ENCODE results near the gene CPNE1. TPM values are rescaled to one million over a fixed set of nuclear protein-coding genes. Genes with fewer than 3 reads are reported as not detected.

CPNE1 gene
- total RNA-seq, 2 experiments from 2014 or later, result 308 to 324 TPM

DNA sequence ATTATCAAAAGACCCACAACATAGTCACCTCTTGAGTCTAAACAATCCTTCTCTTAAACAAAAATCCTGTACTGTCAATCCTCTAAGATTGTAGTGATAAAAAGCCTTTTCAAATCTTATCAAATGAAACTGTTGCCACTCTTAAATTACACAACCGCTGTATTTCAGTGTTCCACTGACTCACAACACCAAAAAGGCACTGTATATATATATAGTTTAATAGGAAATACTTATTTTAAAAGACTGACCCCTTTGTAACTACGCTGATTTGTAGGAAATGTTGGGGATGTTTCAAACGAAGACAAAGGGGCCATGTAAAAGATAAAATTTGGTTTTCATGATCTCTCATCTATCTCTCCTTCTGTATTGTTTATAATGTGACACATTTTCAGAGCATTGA, 14.1 kb downstream of the CPNE1 start:
- ATAC-seq (no peak), DNase-seq (no peak)
- H3K27ac Mint-ChIP-seq, result peak overlapping the region; percentile 3
- no peak for TF ChIP-seq CTCF (IDR thresholded peaks at IDR 0.05)
- ChIA-PET CTCF (no interaction called here), POLR2A (interaction anchor here (1.5 to 2.4 kb wide), 3 partner anchors 8 to 13 kb away, joined by 3 to 11 read pairs (median 3); no protein-coding TSS in a partner anchor)
- intact Hi-C loops (cut with micrococcal nuclease), result no loop called here
- no peaks in the 10 kb centered on the region for H3K27me3 Mint-ChIP-seq
- no peak overlapping the region for H3K4me3 Mint-ChIP-seq
- H3K4me1 Mint-ChIP-seq (ENCODE audit: low read depth), result peaks cover 56% of the 10 kb centered on the region
- H3K9me3 Mint-ChIP-seq, result no peaks in the 10 kb centered on the region
- peaks cover 38% of the 10 kb centered on the region for H3K36me3 Mint-ChIP-seq (ENCODE audit: low read depth)

DNA sequence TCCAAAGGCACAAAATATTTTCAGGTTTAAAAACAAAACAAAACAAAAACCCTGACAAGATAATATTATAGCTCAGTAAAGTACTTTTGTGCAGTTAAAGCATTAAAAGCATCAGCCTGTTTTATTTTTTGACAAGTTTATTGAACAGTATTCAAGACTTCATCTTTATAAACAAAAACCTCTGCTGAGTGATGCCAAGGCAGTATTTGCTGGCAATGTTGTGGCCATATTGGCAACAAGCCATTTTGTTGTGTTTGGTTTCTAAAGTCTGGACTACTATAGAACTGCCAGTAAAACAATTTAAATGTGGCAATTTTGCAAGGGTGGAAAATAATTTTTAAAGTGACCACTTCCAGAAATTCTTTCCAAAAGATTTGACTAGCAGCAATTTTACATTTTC, 15.9 kb downstream of the CPNE1 start:
- H3K36me3 Mint-ChIP-seq (ENCODE audit: low read depth), result peaks cover 43% of the 10 kb centered on the region
- H3K27me3 Mint-ChIP-seq, result no peaks in the 10 kb centered on the region
- H3K27ac Mint-ChIP-seq, result peak overlapping the region; percentile 32
- no peak for TF ChIP-seq CTCF (IDR thresholded peaks at IDR 0.05)
- POLR2A ChIA-PET, result interaction anchor here (1.6 to 2.4 kb wide), 2 partner anchors 8 to 15 kb away, joined by 3 to 11 read pairs; no protein-coding TSS in a partner anchor
- H3K9me3 Mint-ChIP-seq, result no peaks in the 10 kb centered on the region
- CTCF ChIA-PET, result interaction anchor here (1.6 to 2.2 kb wide), 2 partner anchors 30 to 33 kb away, joined by 5 to 8 read pairs; partner anchors contain the start of gene SPAG4
- ATAC-seq (no peak), DNase-seq (no peak)
- peaks cover 71% of the 10 kb centered on the region for H3K4me1 Mint-ChIP-seq (ENCODE audit: low read depth)
- no peak overlapping the region for H3K4me3 Mint-ChIP-seq
- intact Hi-C loops (cut with micrococcal nuclease), result no loop called here

DNA sequence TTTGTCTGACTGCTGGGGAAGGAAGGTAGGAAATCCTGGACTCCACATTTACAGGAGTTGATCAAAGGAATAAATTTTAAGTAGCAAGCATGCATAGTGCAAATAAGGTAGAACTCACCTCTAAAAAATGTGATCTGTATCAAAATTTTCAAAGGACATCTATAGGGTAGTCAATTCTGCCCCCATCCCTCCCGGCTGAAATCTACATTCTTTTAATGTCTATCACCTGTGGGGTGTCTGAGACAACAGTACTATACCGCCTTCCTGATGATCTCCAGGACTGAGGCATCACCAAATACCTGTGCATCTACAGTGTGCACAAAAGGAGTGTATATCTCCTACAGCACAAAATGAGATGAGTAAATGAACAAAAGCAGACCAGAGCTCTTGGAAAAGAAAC, 19.9 kb downstream of the CPNE1 start:
- ATAC-seq (no peak), DNase-seq (no peak)
- ChIA-PET POLR2A (interaction anchor here (0.9 to 3.2 kb wide), 2 partner anchors 9 to 18 kb away, joined by 5 to 12 read pairs; no protein-coding TSS in a partner anchor), CTCF (interaction anchor here (1.4 kb wide), 1 partner anchor 8 kb away, joined by 3 read pairs; no protein-coding TSS in a partner anchor)
- Mint-ChIP-seq H3K27me3 (no peaks in the 10 kb centered on the region), H3K4me3 (no peak overlapping the region), H3K36me3 (ENCODE audit: low read depth) (peaks cover 43% of the 10 kb centered on the region), H3K27ac (peak overlapping the region; percentile 17), H3K4me1 (ENCODE audit: low read depth) (peaks cover 82% of the 10 kb centered on the region), H3K9me3 (no peaks in the 10 kb centered on the region)
- no peak for TF ChIP-seq CTCF (IDR thresholded peaks at IDR 0.05)
- intact Hi-C loops (cut with micrococcal nuclease), result no loop called here

DNA sequence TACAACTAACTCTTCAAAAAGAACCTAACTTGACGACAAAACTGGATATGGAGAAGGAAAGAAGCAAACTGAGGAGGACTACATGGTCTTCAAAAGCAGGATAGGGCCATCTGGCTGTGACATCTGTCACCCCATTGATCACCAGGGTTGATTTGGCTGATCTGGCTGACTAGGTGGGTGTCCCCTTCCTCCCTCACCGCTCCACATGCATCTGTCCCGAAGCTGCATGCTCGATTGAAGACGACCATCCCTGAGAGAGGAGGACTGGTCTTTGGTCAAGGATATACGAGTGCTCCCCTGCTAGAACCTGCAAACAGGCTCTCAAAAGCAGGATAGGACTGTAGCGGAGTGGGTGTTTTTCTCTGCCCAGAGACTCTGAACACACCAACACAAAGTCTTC, 21.7 kb downstream of the CPNE1 start:
- H3K4me3 Mint-ChIP-seq, result no peak overlapping the region
- H3K27me3 Mint-ChIP-seq, result no peaks in the 10 kb centered on the region
- CTCF ChIA-PET, result interaction anchor here (1.0 kb wide), 1 partner anchor 17 kb away, joined by 3 read pairs; no protein-coding TSS in a partner anchor
- ATAC-seq (no peak), DNase-seq (no peak)
- POLR2A ChIA-PET, result interaction anchor here (1.3 to 1.4 kb wide), 2 partner anchors 15 to 17 kb away, joined by 3 read pairs; no protein-coding TSS in a partner anchor
- intact Hi-C loops (cut with micrococcal nuclease), result no loop called here
- H3K36me3 Mint-ChIP-seq (ENCODE audit: low read depth), result peaks cover 25% of the 10 kb centered on the region
- H3K9me3 Mint-ChIP-seq, result no peaks in the 10 kb centered on the region
- peaks cover 78% of the 10 kb centered on the region for H3K4me1 Mint-ChIP-seq (ENCODE audit: low read depth)
- no peak for TF ChIP-seq CTCF (IDR thresholded peaks at IDR 0.05)
- peak overlapping the region; percentile 39 for H3K27ac Mint-ChIP-seq

GRCh38 chr20:35641743-35642142, 23.0 kb downstream of the CPNE1 start:
- no peaks in the 10 kb centered on the region for H3K27me3 Mint-ChIP-seq
- ChIA-PET POLR2A (interaction anchor here (0.6 to 1.4 kb wide), 10 partner anchors 13 to 1820 kb away, joined by 3 to 4 read pairs (median 3); no protein-coding TSS in a partner anchor), CTCF (interaction anchor here (1.1 kb wide), 1 partner anchor 13 kb away, joined by 3 read pairs; no protein-coding TSS in a partner anchor)
- intact Hi-C loops (cut with micrococcal nuclease), result no loop called here
- DNase-seq (no peak), ATAC-seq (no peak)
- no peaks in the 10 kb centered on the region for H3K9me3 Mint-ChIP-seq
- peaks cover 19% of the 10 kb centered on the region for H3K36me3 Mint-ChIP-seq (ENCODE audit: low read depth)
- peaks cover 82% of the 10 kb centered on the region for H3K4me1 Mint-ChIP-seq (ENCODE audit: low read depth)
- no peak for TF ChIP-seq CTCF (IDR thresholded peaks at IDR 0.05)
- H3K27ac Mint-ChIP-seq, result no peak overlapping the region
- no peak overlapping the region for H3K4me3 Mint-ChIP-seq

Data from activated CD8-positive, alpha-beta T cell treated with anti-CD3 and anti-CD28 coated beads for 36 hours (primary cell).